Brain microvascular endothelial cell (primary cell): ENCODE data around the gene CENPF.
"Not testable (repeated sequence)": the region's sequence is repeated elsewhere in the genome, so short reads cannot be mapped to it uniquely, and the experiment has no call there.

Source experiments
- DNase-seq: peaks from one replicate; pipeline ENCODE4 v3.0.0-alpha.2; 2020
- H3K27ac ChIP-seq: fragments of 250-450 bp; sonication (Bioruptor Pico); 2 replicates; pipeline ENCODE4 v1.5.1; 2020; ENCODE audit warnings: mild to moderate bottlenecking, moderate library complexity
- H3K27me3 ChIP-seq: fragments of 250-450 bp; sonication (Bioruptor Pico); replicated peaks from 2 replicates; pipeline ENCODE4 v1.5.1; 2020; ENCODE audit warnings: mild to moderate bottlenecking
- H3K36me3 ChIP-seq: fragments of 250-450 bp; sonication (Bioruptor Pico); replicated peaks from 2 replicates; pipeline ENCODE4 v1.5.1; 2020; ENCODE audit warnings: mild to moderate bottlenecking
- H3K4me3 ChIP-seq: 2 replicates; pipeline ENCODE4 v1.5.1; 2011; ENCODE audit warnings: low read depth, mild to moderate bottlenecking, control low read depth, low read length, moderate library complexity
- CTCF ChIP-seq: IDR thresholded peaks from 2 replicates; pipeline ENCODE4 v1.5.1; 2011; ENCODE audit warnings: low read depth, mild to moderate bottlenecking, moderate library complexity, low read length, control low read depth, inconsistent platforms; ENCODE audit errors: missing control alignments
- in situ Hi-C: cut with HindIII; loops from 2 replicates; pipeline ENCODE4 v1.10.0; 2017; ENCODE audit warnings: low sequenced_read_pairs, low pct_ligation_motif_present

The CENPF gene

GRCh38 chr1:214586621-214587020 is 16.4 kb upstream of the CENPF start:
- in situ Hi-C loops = loop anchor here (10.0 kb wide), 1 partner anchor 222 kb away; no protein-coding TSS in a partner anchor
- TF ChIP-seq CTCF = no peak
- no peak overlapping the region for H3K4me3 ChIP-seq
- H3K27me3 ChIP-seq = no peaks in the 10 kb centered on the region
- no peak for DNase-seq
- no peak overlapping the region for H3K27ac ChIP-seq
- no peaks in the 10 kb centered on the region for H3K36me3 ChIP-seq

- H3K4me3 ChIP-seq = no peak overlapping the region
- in situ Hi-C loops = loop anchor here (10.0 kb wide), 1 partner anchor 222 kb away; no protein-coding TSS in a partner anchor
- H3K27ac ChIP-seq = no peak overlapping the region
- no peaks in the 10 kb centered on the region for H3K27me3 ChIP-seq
- no peak for DNase-seq
- no peak for TF ChIP-seq CTCF
- H3K36me3 ChIP-seq = no peaks in the 10 kb centered on the region
Observed at GRCh38 chr1:214587165-214587564, 15.8 kb upstream of the CENPF start.

- Histone ChIP-seq H3K27me3 (no peaks in the 10 kb centered on the region), H3K4me3 (no peak overlapping the region), H3K27ac (no peak overlapping the region), H3K36me3 (no peaks in the 10 kb centered on the region)
- in situ Hi-C loops = loop anchor here (10.0 kb wide), 1 partner anchor 224 kb away; no protein-coding TSS in a partner anchor
- no peak for TF ChIP-seq CTCF
- DNase-seq = no peak
Observed at GRCh38 chr1:214588963-214589597, 13.9 kb upstream of the CENPF start.

GRCh38 chr1:214590696-214591095 is 12.3 kb upstream of the CENPF start:
- DNase-seq = no peak
- Histone ChIP-seq H3K36me3 (no peaks in the 10 kb centered on the region), H3K27me3 (no peaks in the 10 kb centered on the region), H3K27ac (no peak overlapping the region), H3K4me3 (no peak overlapping the region)
- peak; percentile 38 for TF ChIP-seq CTCF
- in situ Hi-C loops = no loop called here

GRCh38 chr1:214591918-214592317 is 11.1 kb upstream of the CENPF start:
- in situ Hi-C loops, H3K27me3 ChIP-seq, H3K4me3 ChIP-seq, DNase-seq, H3K27ac ChIP-seq, H3K36me3 ChIP-seq: not testable (repeated sequence)

GRCh38 chr1:214593158-214593557 is 9.8 kb upstream of the CENPF start:
- in situ Hi-C loops = no loop called here
- Histone ChIP-seq H3K36me3 (no peaks in the 10 kb centered on the region), H3K27me3 (no peaks in the 10 kb centered on the region), H3K4me3 (no peak overlapping the region), H3K27ac (no peak overlapping the region)
- DNase-seq = no peak
- TF ChIP-seq CTCF = no peak
